Cardiac muscle cell (in vitro differentiated cells and primary cell): ENCODE measurements around the gene CPA3. TPM values are rescaled to one million over a fixed set of nuclear protein-coding genes. Genes with fewer than 3 reads are reported as not detected.

ENCODE experiments used
- DNase-seq, 2 donors: peaks; one replicate each; pipeline versions ENCODE4 v3.0.0 to v3.0.0-alpha.2; 2010 to 2017; ENCODE audit warnings: low read depth in 1 of 2, low spot score in 1 of 2
- H3K27ac ChIP-seq: fragments of 200-600 bp; sonication (generic); 2 replicates; pipeline ENCODE4 v1.5.1; 2016
- H3K27me3 ChIP-seq: fragments of 200-600 bp; sonication (generic); 2 replicates; pipeline ENCODE4 v1.6.0; 2016; ENCODE audit warnings: control low read depth
- H3K36me3 ChIP-seq: fragments of 200-600 bp; sonication (generic); 2 replicates; pipeline ENCODE4 v1.5.1; 2016; ENCODE audit warnings: control low read depth
- H3K4me1 ChIP-seq: fragments of 200-600 bp; sonication (generic); 2 replicates; pipeline ENCODE4 v1.8.1; 2017; ENCODE audit warnings: low read depth, mild to moderate bottlenecking, mixed run types
- H3K4me3 ChIP-seq: fragments of 200-600 bp; sonication (generic); 2 replicates; pipeline ENCODE4 v1.5.1; 2016; ENCODE audit warnings: mild to moderate bottlenecking
- H3K9me3 ChIP-seq: fragments of 200-600 bp; sonication (generic); 2 replicates; pipeline ENCODE4 v1.5.1; 2017; ENCODE audit warnings: low read depth, mild to moderate bottlenecking, control low read depth
- CTCF ChIP-seq: IDR thresholded peaks from 2 replicates; pipeline ENCODE4 v1.5.1; 2012; ENCODE audit warnings: low read depth, mild to moderate bottlenecking, low read length
- polyA plus RNA-seq: library from polyadenylated mRNA; unstranded; fragments of >200 nt; fragmentation: Nextera tagmentation; extraction: Ambion mirVana; gene quantifications from 2 replicates; pipeline ENCODE4 v1.2.1, GENCODE V29; 2016
- total RNA-seq: library from RNA; depleted of rRNA; stranded (reverse); fragments of >200 nt; gene quantifications from 2 replicates; pipeline ENCODE4 v1.2.3, GENCODE V29; 2016

The CPA3 gene
- total and polyA plus RNA-seq, 2 experiments from 2014 or later: not detected

GRCh38 chr3:148857316-148857715 lies 7.8 kb upstream of the CPA3 start:
- Histone ChIP-seq H3K27me3 (peaks cover 31% of the 10 kb centered on the region), H3K36me3 (no peaks in the 10 kb centered on the region)
- TF ChIP-seq CTCF: no peak

GRCh38 chr3:148861277-148861869 lies 3.7 kb upstream of the CPA3 start:
- Histone ChIP-seq H3K4me1 (no peaks in the 10 kb centered on the region), H3K36me3 (no peaks in the 10 kb centered on the region), H3K27ac (no peak overlapping the region), H3K9me3 (no peaks in the 10 kb centered on the region), H3K27me3 (peaks cover 66% of the 10 kb centered on the region), H3K4me3 (no peak overlapping the region)
- DNase-seq: peak; percentile 42 to 70
- TF ChIP-seq CTCF: peak; percentile 54

More at GRCh38 chr3:148857316-148857715, 7.8 kb upstream of the CPA3 start:
- Histone ChIP-seq H3K9me3 (no peaks in the 10 kb centered on the region), H3K4me1 (no peaks in the 10 kb centered on the region), H3K4me3 (no peak overlapping the region), H3K27ac (no peak overlapping the region)
- no peak for DNase-seq

DNA sequence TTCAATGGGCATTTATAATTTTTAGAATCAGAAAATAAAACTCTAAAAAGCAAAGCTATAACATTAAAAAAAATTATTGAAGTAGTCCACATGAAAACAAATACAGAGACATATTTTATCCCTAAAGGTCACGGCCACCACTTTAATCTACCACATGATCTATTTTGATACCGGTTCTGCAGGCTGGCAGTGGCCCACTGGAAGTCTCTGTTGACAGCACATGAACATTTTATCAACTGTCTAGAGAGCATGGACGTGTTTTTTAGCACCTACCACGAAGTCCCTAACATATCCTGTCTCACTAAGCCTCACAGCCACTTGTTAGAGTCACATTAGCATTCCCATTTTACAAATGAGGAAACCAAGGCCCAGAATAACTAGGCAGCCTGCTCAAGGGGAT lies 1.8 kb upstream of the CPA3 start:
- Histone ChIP-seq H3K36me3 (no peaks in the 10 kb centered on the region), H3K9me3 (no peaks in the 10 kb centered on the region), H3K27me3 (peaks cover 83% of the 10 kb centered on the region), H3K4me3 (no peak overlapping the region), H3K27ac (no peak overlapping the region), H3K4me1 (no peaks in the 10 kb centered on the region)
- TF ChIP-seq CTCF: no peak
- no peak for DNase-seq

GRCh38 chr3:148863814-148864213 lies 1.3 kb upstream of the CPA3 start:
- DNase-seq: no peak
- no peaks in the 10 kb centered on the region for H3K4me1 ChIP-seq
- no peaks in the 10 kb centered on the region for H3K36me3 ChIP-seq
- H3K4me3 ChIP-seq: no peak overlapping the region
- peaks cover 88% of the 10 kb centered on the region for H3K27me3 ChIP-seq
- no peak for TF ChIP-seq CTCF
- H3K9me3 ChIP-seq: no peaks in the 10 kb centered on the region
- no peak overlapping the region for H3K27ac ChIP-seq

DNA sequence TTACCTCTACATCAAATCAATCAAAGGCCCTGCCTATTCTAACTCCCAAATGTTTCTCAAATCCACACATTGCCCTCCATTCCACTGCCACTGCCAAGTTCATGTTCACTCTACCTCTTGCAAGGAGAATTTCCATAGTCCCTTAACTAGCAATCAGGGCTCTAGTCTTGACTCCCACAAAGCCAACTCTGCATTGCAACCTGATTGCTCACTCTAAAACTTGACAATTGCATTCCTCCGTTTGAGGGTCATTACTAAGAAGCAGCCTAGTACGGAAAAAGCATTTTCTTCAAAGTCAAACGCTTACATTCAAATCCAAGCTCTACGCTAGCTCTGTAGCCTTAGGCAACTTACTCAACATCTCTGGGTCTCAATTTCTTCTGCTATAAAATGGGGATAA lies 1.2 kb downstream of the CPA3 start:
- peaks cover 84% of the 10 kb centered on the region for H3K27me3 ChIP-seq
- H3K4me1 ChIP-seq: no peaks in the 10 kb centered on the region
- no peaks in the 10 kb centered on the region for H3K9me3 ChIP-seq
- H3K36me3 ChIP-seq: no peaks in the 10 kb centered on the region
- no peak for TF ChIP-seq CTCF
- H3K4me3 ChIP-seq: no peak overlapping the region
- H3K27ac ChIP-seq: no peak overlapping the region
- peak in 1 of 2 donors; percentile 60 for DNase-seq
